IPS-20b (cell line): Measurements from ENCODE around the gene SMYD4.

Source experiments
- H3K27ac ChIP-seq: one replicate; pipeline ENCODE4 v1.5.1; 2013; ENCODE audit warnings: low read length
- H3K27me3 ChIP-seq: 2 replicates; pipeline ENCODE4 v1.6.1; 2013; ENCODE audit warnings: mild to moderate bottlenecking, low read length, inconsistent platforms; ENCODE audit not compliant: insufficient read depth
- H3K36me3 ChIP-seq: 2 replicates; pipeline ENCODE4 v1.6.1; 2013; ENCODE audit warnings: low read depth, mild to moderate bottlenecking, inconsistent platforms, low read length, moderate library complexity; ENCODE audit not compliant: insufficient read depth
- H3K4me1 ChIP-seq: 2 replicates; pipeline ENCODE4 v1.6.1; 2013; ENCODE audit warnings: mild to moderate bottlenecking, control low read depth, inconsistent platforms, low read length, moderate library complexity; ENCODE audit not compliant: insufficient read depth
- H3K4me3 ChIP-seq: 2 replicates; pipeline ENCODE4 v1.5.1; 2013; ENCODE audit warnings: mild to moderate bottlenecking, low read length, inconsistent platforms
- H3K9ac ChIP-seq: 2 replicates; pipeline ENCODE4 v1.6.1; 2013; ENCODE audit warnings: low read depth, mild to moderate bottlenecking, inconsistent platforms, low read length, moderate library complexity
- H3K9me3 ChIP-seq: 2 replicates; pipeline ENCODE4 v1.6.1; 2013; ENCODE audit warnings: mild to moderate bottlenecking, low read depth, low read length, inconsistent platforms; ENCODE audit not compliant: insufficient read depth

The SMYD4 gene

DNA sequence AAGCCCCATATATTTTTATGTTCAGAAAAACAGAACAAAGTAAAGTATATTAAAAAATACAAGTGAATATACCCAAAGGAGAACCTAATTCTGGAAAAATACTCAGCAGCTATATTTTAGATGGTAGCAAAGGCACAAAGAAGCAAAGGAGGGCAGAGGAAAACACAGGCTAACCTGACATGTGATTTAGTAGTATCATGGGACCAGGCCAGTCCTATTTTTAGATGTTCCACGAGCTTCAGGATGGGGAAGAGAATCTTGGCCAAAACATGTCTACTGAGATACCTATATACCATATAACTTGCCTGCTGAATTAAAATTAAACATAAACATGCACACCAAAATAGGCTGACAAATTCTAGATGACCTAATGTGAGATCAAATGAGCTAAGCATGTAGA is 32.9 kb downstream of the SMYD4 start:
- Histone ChIP-seq H3K36me3 (peaks cover 47% of the 10 kb centered on the region), H3K9ac (no peak overlapping the region), H3K27me3 (no peaks in the 10 kb centered on the region), H3K4me3 (no peak overlapping the region), H3K9me3 (no peaks in the 10 kb centered on the region), H3K4me1 (no peaks in the 10 kb centered on the region), H3K27ac (no peak overlapping the region)

DNA sequence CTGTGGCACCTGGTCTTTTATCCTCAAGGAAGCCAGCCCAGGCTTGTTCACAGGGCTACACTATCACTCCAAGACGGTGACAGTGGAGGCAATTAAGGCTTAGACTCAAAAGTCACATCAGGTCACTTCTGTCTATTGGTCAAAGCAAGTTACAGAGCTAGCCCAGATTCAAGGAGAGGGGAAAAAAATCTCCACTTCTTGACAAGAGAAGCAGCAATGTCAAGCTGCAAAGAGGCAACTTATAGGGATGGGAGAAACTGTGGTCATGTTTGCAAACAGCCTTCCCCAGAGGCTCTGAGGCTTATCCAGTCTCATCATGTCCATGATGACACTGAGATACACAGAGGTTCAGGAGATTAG is 36.3 kb downstream of the SMYD4 start:
- no peak overlapping the region for H3K9ac ChIP-seq
- H3K36me3 ChIP-seq, result peaks cover 25% of the 10 kb centered on the region; the same call in 1 of the 2 replicates
- H3K9me3 ChIP-seq, result no peaks in the 10 kb centered on the region
- no peak overlapping the region for H3K27ac ChIP-seq
- H3K4me1 ChIP-seq, result no peaks in the 10 kb centered on the region
- no peak overlapping the region for H3K4me3 ChIP-seq
- H3K27me3 ChIP-seq, result no peaks in the 10 kb centered on the region

DNA sequence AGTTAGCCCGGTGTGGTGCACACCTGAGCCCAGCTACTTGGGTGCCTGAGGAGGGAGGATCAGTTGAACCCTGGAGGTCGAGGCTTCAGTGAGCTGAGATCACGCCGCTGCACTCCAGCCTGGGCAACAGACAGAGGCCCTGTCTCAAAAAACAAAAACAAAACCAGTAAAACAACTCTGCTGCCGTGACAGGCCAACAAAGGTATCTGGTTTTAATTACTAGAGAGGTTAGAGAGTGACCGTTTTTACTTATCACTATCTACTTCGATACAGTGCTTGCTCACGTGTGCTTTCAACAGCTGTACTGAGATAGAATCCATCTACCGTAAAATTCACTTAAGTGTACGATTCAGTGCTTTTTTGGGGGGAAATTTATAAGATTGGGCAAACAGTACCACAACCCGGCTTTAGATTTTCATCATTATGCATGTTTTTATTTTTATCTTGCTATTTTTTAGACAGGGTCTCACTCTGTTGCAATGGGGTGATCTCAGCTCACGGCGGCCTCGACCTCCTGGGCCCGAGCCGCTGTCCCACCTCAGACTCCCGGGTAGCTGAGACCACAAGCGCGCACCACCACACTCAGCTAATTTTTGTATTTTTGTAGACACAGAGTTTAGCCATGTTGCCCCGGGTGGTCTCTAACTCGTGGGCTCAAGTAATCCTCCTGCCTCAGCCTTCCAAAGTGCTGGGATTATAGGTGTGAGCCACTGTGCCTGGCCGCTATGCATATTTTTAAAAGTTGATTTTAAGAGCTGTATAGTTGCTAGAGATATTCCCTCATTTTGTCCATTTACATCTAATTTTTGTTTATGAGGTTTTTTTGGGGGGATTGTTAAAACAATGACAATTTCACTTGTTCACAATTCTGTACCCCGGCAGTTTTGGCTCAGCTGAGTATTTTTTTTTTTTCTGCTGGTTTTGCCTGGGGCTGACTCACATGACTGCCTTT is 36.9 kb downstream of the SMYD4 start:
- Histone ChIP-seq H3K9me3 (no peaks in the 10 kb centered on the region), H3K4me1 (no peaks in the 10 kb centered on the region), H3K27me3 (no peaks in the 10 kb centered on the region), H3K36me3 (peaks cover 19% of the 10 kb centered on the region; the same call in 1 of the 2 replicates), H3K9ac (no peak overlapping the region), H3K4me3 (no peak overlapping the region), H3K27ac (no peak overlapping the region)

DNA sequence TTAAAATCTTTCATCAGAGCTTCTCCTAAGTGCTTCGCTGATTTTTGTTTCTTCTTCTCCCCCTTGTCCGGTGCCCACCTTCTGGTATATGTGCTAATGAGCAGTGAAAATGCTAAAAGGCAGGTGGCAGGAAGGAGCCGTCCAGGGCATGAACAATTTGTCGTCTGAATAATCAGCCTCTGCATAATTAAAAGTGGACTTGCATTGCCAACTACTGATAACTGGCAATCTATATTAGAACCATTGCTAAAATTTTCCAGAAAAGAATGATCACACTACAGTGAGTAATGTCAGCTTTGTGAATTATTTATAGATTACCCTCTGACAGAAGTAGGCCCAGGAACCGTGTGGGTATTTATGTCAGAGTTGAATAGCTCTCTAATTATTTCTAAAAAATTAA is 39.8 kb downstream of the SMYD4 start:
- no peaks in the 10 kb centered on the region for H3K27me3 ChIP-seq
- H3K4me3 ChIP-seq, result no peak overlapping the region
- peaks cover 30% of the 10 kb centered on the region for H3K36me3 ChIP-seq
- H3K9ac ChIP-seq, result no peak overlapping the region
- H3K4me1 ChIP-seq, result no peaks in the 10 kb centered on the region
- H3K9me3 ChIP-seq, result no peaks in the 10 kb centered on the region
- H3K27ac ChIP-seq, result no peak overlapping the region

DNA sequence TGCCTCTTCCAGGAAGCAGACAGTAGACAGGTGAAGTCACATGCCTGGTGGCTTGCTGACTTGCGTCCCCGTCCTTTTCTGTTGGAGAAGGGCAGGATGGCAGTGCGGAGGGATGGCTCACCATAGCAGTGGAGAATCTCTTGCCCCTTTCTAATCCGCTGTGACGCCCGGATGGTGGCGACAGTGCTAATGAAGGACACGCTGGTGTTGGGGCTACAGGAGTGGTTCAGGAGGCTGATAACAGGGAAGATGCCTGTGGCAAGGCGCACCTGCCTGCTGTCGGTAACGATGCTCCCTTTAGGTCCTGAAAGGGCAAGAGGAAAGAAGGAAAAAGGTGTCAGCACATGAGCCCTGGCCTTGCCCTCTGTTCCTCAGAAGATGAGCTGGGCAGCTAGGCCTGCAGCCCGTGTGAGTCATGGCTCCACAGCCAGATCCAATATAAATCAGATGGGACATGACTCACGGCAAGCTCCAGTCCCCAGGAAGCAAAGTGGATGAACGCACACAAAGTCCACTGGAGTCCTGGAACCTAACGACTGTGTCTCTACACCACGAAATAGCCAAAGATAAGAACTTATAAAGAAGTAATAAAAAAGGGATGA is 42.3 kb downstream of the SMYD4 start:
- Histone ChIP-seq H3K4me1 (no peaks in the 10 kb centered on the region), H3K9me3 (no peaks in the 10 kb centered on the region), H3K36me3 (peaks cover 42% of the 10 kb centered on the region), H3K27me3 (no peaks in the 10 kb centered on the region), H3K4me3 (no peak overlapping the region), H3K9ac (no peak overlapping the region), H3K27ac (no peak overlapping the region)

DNA sequence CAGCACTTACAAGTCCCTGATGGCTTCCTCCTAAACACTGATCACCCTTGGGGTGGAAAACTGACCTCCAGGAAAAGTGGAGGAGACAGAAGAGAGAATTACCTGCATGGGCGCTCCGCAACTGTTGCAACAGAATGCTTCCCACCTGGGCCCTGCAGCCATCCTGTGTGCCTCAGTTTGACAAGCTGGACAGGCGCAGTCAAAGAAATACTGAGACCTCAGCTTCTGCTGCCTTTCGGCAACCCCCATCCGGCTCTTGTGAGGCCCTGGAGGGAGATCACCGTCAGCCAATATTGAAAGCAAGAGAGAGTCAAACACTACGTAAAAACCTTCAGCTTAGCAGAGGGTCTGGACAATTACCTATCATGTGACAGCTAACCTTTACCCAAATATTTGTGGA is 43.0 kb downstream of the SMYD4 start:
- H3K27ac ChIP-seq, result no peak overlapping the region
- no peaks in the 10 kb centered on the region for H3K27me3 ChIP-seq
- no peak overlapping the region for H3K4me3 ChIP-seq
- peaks cover 47% of the 10 kb centered on the region for H3K36me3 ChIP-seq
- H3K9me3 ChIP-seq, result no peaks in the 10 kb centered on the region
- no peak overlapping the region for H3K9ac ChIP-seq
- H3K4me1 ChIP-seq, result no peaks in the 10 kb centered on the region

DNA sequence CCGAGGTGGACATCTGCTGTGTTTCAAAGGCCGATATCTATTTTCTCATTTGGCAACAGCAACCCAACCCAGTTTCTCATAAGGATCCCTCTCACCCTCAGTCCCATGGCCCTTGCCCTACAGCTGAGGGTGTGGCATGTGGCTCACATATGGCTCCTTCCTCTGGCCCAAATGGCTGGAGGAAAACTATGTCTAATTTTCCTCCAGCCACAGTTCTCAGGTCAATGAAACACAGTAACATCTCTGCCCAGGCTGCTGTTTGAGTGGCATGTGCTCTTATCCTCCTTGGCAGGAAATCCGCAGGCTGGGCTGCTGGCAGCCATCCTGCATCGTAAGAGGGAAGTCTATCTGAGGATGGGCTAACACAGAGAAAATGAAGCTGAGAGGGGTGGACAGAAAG is 43.8 kb downstream of the SMYD4 start:
- no peaks in the 10 kb centered on the region for H3K4me1 ChIP-seq
- no peak overlapping the region for H3K27ac ChIP-seq
- no peak overlapping the region for H3K9ac ChIP-seq
- H3K4me3 ChIP-seq, result no peak overlapping the region
- H3K9me3 ChIP-seq, result no peaks in the 10 kb centered on the region
- H3K27me3 ChIP-seq, result no peaks in the 10 kb centered on the region
- H3K36me3 ChIP-seq, result peaks cover 54% of the 10 kb centered on the region

DNA sequence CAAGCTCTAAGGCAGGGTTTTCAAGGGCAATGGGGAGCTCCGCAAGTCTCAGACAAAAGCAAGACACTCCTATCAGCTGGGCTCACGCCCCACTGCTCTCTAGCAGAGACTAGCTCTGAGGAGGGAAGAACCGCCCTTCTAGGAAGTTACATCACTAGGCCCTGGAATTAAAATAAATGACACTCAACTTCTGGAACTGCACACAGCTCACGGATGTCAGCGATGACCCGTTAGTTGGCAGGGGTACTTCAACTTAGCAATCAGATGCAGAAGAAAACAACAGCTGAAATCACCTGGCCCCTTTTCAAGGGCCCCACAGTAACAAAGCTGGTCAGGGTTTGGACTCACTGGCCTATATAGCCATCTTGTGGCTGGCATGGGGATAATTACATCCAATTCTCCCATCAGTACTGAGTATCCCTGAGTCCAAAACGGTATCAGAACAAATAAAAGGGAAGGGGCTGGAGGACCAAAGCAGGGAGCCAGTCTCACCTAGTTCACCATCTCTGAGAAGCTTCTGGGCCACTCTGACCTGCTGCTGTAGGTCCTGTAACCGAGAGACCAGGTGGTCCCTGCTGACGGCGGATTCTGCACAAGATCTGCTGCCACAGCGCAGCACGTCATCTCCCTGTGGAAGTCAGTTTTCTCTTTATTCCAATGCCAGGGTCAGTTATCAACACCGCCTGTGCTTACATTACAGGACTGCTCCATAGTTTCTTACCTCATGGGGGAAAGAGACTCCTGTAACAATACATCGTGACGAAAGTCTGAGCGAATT is 45.7 kb downstream of the SMYD4 start:
- Histone ChIP-seq H3K27ac (no peak overlapping the region), H3K27me3 (no peaks in the 10 kb centered on the region), H3K4me1 (no peaks in the 10 kb centered on the region), H3K36me3 (peaks cover 64% of the 10 kb centered on the region), H3K4me3 (no peak overlapping the region), H3K9ac (no peak overlapping the region), H3K9me3 (no peaks in the 10 kb centered on the region)

DNA sequence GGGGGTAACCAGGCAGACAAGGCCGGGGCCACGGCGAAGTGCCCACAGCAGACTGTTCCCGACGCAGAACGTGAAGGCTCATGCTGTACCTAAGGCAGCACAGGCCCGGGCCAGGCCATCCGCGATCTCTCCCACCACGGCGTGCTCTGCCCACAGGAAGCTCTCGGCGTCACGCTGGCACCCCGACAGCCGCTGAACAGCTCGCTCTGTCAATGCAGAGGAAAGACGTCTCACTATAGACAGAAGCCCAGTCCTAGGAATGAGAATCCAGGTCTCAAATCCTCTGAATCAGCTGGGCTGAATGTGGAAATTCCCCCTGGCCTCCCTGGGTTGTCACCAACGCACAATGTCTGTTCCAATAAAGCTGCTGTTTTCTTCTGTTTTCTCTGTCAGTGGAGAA is 46.4 kb downstream of the SMYD4 start:
- Histone ChIP-seq H3K36me3 (peaks cover 69% of the 10 kb centered on the region), H3K4me1 (no peaks in the 10 kb centered on the region), H3K27me3 (no peaks in the 10 kb centered on the region), H3K9ac (no peak overlapping the region), H3K27ac (no peak overlapping the region), H3K4me3 (no peak overlapping the region), H3K9me3 (no peaks in the 10 kb centered on the region)

DNA sequence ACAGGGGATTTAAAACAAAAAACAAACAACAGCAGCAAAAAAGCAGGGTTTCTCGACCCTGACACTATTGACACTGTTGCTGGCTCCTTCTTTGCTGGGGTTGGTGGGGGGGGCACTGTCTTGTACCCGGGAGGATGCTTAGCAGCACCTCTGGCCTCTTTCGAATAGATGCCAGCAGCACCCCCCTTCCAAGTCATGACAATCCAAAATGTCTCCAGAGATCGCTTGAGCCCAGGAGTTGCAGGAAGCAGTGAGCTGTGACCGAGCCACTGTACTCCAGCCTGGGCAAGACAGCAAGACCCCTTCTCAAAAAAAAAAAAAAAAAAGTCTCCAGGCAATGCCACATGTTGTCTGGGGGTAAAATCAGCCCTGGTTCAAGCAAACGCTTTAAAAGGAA is 47.5 kb downstream of the SMYD4 start:
- Histone ChIP-seq H3K27ac (no peak overlapping the region), H3K9ac (no peak overlapping the region), H3K9me3 (no peaks in the 10 kb centered on the region), H3K4me1 (no peaks in the 10 kb centered on the region), H3K4me3 (no peak overlapping the region), H3K36me3 (peaks cover 77% of the 10 kb centered on the region), H3K27me3 (no peaks in the 10 kb centered on the region)

DNA sequence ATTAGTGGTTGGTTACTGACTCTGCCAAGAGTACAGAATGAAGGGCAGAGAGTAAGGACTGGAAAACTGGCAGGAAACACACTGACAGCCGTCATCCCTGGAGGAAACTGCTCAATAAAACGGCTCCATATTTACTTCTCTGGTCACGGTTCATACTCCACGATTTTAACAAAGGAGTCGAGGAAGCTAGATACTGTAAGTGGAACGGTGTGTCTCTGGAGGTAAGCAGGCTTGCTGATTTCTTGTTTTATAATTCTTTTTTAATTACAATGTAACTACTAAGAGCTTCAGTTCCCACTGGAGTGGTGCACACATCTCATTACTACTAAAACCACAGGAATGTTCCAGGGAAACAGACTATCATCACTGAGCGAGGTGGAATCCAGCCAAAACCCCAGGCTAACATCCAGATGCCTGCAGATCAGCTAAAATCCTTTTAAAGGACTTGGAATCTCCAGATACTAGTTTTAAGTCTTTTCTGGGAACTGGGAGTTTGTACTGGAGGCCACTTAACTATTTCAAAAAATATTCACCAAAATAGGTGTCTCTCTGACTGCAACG is 50.1 kb downstream of the SMYD4 start:
- Histone ChIP-seq H3K9me3 (no peaks in the 10 kb centered on the region), H3K27me3 (no peaks in the 10 kb centered on the region), H3K4me1 (no peaks in the 10 kb centered on the region), H3K4me3 (no peak overlapping the region), H3K9ac (no peak overlapping the region), H3K27ac (no peak overlapping the region), H3K36me3 (peaks cover 81% of the 10 kb centered on the region)
